ENCODE data around the gene RFX4.

The RFX4 gene

DNA sequence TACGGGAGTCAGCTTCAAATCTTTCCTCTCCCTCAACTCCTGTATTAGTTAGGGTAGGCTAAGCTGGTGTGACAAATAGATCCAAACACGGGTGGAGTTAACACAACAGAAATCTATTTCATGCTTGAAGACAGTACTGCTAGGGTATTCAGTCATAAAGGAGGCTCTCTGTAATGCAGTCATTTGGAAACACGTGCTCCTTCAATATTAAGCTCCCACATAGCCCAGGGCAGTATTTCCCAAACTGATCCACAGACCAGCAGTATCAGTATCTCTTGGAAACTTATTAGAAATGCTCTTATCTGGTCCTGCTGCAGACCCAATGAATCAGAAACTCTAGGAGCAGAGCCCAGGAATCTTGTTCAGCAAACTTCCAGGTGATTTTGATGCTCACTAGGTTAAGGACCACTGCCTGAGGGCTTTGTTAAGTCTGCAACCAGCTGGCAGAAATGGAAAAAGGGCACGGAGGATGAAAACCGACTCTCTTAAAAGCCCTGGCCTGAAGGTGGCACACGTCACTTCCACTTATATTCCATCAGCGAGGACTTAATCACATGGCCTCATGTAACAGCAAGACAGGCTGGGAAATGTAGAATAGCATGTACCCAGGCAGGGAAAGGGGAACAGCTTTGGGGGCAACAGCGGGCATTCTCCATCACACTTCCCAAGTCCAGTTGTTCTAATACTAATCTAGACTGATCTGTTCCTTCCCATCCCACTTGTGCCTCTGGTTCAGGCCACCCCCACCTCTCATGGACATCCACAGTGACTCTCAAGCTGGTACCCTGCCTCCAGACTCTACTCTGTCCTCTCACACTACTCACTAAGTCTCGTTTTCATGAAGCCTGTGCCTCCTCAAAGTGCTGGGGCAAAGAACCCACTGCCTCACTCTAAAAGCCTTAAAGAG lies 153.5 kb downstream of the RFX4 start:
- no peak for DNase-seq

DNA sequence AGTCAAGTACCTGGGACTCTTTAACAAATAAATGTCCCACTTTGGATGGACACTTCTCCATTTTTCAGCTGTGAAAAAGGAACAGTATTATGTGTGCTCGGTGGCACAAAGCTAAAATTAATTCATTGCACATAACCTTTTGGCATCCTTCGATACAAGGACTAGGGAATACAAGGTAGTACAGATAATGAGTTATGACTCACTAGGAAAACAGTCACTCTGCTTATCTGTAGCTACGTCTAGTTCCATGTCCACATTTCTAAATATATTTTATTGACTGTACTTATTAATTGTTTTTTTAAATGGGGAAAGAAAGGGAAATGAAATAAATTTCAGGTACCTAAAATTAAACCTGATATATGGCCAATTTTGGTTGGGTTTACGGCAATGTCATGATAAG lies 156.5 kb downstream of the RFX4 start:
- DNase-seq, result no peak

DNA sequence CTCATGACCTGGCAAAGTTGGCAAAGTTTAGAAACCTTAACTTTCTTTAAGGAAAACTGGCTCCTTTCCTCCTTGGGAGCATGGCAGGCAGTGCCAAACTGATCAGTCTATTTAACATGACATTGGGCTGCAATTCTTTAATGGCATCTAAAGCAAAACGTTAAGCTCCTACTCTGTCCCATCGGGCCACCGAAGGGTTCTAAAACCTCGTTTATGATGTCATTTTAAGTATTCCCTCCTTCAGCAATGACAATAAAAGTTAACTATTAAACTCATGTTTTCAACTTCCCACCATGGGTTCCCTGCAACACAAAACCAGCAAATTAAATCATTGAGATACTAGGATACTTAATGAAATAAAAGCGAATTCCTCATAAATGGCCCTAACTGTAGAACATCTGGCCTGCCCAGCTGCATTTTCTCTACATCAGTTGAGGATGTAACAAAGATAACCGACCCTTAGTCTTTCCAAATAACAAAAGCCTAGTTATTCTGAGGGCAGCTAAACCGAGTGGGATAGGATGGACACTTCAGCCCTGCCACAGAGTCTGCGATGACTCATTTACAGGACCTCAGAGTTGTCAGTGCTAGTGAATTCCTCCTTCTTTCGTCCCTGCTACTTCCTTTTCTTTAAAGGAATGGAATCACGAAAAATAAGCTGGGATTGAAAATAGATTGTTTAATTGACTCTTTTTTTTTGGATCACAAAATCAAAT lies 157.2 kb downstream of the RFX4 start:
- no peak for DNase-seq

DNA sequence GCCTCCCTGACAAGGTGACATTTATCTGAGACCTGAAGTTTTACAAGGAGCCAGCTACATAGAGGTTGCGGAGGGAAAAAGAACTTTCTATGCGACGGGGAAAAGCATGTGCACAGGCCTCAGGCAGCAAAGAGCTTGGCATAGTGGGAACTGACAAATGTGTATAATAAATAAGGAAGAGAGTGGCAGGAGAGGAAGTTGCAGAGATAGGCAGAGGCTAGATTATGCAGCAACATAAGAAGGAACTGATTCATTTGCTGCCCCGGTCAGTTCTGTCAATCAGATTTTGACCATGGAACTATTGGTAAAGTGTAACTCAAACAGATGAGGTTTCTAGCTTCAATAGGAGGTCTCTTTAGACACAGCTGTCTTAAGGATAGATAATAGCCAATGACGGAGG lies 158.0 kb downstream of the RFX4 start:
- DNase-seq, result no peak

DNA sequence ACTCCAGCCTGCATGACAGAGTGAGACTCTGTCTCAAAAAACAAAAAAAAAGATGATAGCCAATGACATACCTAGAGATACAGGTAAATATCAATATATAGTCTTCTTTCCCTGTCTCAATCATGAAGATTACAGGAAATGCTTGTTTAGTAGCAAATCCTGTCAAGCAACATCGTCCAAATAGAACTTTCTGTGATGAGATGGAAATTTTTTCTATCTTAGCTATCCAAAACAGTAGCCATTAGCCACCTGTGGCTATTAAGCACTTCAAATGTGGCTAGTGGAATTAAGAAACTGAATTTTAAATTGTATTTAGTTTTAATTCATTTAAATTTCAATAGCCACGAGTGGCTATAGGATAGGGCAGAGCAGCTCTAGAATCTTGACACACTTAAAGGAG lies 158.4 kb downstream of the RFX4 start:
- no peak for DNase-seq

DNA sequence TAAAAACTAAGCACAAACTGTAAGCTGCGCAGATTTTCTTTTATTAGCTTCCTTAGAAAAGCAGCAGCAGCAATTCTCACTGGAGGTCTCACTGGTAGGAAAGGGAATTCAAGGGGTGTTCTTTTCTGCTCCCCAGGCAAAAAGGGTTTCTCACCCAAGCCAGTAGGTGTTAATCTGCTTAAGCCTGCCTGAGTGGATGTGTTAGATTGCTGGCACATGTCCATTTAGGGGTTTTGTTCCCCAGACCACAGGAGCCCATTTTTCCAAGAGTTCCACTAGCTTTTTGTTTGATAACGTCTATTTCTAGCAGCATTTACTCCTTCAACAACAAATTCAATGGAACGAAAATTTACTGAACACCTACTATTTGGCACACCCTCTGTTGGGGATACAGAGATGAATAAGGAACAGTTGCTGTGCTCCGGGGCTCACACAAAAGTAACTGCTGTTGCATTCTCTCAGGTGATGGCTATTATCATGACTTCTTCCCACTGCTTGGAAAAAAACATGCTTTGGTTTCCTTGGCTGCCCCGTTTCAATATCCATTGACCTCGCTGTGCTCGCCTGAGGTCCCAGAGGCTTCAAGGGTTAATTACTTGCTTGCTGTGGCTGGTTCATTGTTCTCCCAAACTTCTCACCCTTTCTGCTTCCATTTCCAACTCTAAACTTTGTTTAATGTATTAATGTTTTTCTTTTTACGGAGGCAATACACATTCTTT lies 160.6 kb downstream of the RFX4 start:
- DNase-seq, result no peak

DNA sequence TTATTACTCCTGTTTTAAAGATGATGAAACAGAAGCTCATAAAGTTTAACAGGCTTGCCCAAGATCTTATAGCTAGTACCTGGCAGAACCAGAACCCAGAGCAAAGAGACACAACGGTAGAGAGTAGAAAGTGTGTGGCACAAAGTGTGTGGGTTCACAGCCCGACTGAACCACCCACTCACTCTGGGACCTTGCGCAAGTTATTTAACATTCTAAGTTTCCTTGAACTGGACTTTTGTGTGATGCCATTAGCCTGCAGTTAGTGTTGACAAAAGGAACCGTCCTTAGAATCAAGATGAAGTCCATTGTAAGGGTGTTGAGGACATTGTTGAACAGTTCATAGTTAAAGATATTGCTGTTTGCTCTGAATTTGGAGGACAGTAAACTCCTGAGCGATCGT lies 161.8 kb downstream of the RFX4 start:
- DNase-seq, result no peak

DNA sequence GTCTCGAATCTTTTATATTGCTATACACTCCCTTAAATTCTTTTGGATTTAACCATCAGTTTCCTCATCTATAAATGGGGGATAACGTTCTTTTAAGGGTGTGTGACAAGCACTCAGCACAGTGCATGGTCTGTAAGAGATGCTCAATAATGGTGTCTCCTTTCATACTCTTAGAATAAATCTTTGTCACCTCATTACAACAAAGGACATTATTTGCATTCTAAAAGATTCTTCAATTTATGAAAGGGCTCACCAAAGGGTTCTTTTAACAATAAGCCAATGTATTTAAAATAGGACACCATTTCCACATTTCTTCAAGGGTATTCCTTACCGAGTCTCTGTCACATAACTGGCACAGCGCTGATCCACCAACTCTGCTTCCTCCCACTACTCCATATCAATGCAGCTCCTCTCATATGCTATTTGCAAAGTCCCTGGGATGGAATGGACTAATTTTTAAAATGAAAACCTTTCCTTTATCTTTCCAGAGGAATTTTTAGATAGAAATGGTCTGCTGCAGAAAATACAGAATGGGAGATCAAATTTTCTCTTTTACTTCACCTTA lies 162.5 kb downstream of the RFX4 start:
- DNase-seq, result no peak

DNA sequence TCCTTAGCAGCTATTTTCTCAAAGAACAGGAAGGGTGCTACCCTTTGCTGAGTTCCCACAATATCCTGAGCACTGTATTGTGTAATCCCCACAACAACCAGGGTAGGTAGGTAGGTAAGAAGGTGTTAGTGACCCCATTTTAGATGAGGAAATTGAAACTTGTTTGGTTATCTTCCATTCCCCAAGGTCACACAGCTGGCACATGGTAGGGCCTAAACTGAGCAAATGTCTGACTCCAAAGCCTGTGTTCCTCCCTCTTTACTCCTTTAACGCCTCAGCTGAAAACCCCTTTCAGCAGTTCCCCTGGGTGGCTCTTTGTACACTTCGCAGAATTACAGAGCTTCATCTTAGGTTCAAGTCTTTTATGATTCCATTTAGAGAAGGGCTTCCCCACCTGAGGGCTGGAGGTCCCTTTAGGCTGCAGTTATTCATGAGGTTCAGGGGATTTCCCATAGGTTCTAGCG lies 165.2 kb downstream of the RFX4 start:
- DNase-seq, result no peak

DNA sequence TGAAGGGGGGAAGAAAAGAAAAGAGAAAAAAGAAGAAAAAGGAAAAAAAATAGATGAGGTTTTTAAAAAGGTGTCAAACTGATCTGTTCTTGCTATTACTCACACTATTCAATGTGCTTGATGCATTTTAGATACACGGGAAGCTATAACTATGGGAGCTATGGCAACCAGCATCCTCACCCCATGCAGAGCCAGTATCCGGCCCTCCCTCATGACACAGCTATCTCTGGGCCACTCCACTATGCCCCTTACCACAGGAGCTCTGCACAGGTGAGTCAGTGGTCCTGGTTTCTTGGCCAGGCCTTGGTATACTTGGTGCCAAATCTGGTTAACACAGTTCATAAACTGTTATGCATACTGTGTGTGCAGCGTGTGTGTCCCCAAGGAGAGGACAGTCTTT lies 167.7 kb downstream of the RFX4 start:
- no peak for DNase-seq

DNA sequence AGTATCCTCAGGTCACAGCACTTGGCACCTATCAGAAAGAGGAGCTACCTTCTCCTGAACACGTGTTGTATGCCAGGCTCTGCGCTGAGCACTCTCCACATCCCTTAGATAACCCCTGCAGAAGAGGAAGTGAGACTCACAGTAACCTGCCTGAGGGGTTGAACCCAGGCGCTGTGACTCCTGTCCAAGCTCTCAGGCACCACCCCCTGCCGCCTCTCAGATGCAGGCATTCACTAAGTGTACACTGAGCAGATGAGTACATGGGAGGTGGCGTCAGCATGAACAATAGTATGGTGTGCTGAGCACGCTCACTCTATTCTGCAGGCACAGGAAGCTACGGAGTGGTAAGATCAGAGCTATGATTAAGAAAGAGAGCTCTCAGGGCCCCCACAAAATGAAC lies 170.7 kb downstream of the RFX4 start:
- DNase-seq, result no peak

DNA sequence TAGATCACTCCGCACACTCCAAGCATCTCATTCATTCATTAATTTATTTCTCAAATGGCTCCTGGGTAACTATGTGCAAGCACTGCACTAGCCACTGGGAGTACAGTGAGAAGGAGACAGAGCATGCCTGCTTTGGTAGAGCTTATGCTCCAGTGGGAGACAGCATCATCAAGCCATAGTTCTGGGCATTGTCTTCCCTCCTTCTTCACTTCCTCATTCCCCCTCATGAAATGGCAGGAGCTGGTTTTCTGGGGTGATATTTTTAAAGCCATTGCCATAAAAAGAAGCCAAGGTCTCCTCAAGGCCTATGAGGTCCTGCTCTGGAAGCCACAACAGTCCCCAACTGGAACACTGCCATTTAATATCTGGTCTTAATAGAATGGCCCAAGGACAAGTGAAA lies 171.5 kb downstream of the RFX4 start:
- DNase-seq, result no peak

DNA sequence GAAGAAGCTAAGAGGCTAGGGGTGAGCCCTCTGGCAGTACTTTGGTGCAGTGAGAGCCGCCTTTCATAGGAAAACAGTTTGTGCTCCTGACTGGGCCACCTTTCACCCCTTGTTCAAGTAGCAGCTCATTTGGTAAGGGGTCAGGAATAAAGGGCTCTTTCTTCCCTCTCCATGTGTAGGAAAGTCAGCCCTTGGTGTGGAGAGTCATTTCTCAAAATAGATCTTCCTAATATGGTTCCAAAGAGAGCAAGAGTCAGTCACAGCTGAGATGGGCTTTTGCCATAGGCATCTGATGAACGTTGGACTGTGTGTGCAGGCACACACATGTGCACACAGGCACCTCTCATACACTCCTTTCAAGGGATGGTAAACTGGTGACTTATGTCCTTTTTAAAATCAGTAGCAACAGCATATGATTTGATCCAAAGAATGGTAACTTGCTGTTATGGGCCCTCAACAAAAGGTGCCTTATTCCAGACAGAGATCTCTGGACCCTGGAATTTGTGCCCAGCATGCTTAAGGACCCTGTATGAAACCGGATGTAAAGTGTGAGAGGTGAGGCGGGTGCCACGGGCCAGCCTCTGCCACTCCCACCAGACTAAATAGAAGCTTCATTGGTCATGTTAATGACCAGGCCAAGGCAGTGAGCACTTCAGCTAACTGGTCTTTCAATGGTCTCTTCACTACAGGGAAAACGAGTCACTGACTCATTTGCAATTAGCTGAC lies 175.0 kb downstream of the RFX4 start:
- DNase-seq, result no peak

DNA sequence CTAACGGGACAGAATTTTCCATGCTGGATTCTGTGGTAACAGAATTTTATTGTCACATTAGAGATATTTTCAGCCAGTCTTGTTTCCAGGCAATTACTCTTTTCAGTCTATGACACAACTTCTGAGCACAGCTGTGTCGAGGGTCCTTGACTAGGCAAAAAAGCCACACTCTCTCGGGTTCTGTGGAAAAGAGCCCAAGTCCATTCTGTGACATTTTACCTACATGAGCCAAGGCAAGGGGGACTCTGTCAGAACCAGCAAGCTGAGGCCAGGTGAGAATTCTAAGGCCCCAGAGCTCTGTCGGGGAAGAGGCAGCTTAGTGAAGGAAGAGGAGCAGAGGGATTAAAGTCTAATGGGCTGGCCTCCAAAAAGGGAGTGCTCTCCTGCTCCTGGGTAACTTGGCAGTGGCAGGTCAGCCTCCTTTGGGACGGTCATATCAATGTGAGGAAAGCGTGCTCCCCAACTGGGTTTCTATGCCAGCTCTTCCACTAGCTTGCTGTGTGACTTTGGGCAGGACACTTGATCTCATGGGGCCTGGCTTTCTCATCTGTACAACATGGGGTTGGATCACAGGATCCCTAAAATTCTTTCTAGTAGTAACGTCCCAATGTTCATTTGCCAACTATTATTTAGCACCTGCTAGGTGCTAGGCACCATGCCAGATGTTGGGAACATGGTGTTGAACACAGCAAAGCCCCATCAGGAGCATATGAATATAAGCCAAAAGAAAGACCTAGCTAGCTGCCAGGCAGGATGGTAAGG lies 175.7 kb downstream of the RFX4 start:
- DNase-seq, result no peak

DNA sequence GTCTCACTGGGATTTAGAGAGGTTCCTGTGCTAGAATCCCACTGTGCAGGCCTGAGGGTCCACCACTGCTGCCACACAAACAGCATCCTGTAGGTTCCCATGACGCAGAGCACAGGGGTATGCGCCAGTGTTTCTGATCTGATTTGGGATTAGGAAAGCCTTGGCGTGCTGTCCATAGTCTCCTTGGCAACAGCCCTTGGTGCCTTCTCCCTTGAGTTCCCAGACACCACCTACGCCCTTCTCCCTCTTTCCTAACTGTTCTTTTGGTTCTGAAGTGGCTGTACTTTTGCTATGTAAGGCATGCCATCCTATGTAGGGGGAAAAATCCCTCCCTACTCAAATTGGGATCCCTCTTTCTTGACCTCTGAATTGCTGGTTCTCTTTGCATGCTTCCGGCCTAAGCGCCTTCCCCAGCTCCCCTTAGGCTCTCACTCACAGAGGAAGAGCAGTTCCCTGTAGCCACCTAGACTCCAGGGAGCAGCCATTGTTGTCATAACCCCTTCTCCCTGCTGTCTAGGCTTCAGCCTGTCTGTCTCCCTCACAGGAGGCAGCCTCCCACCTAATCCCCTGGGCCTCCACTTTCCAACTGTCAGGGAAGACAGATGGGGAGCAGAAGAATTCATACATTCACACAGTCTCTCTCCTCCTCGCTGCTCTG lies 176.9 kb downstream of the RFX4 start:
- no peak for DNase-seq

DNA sequence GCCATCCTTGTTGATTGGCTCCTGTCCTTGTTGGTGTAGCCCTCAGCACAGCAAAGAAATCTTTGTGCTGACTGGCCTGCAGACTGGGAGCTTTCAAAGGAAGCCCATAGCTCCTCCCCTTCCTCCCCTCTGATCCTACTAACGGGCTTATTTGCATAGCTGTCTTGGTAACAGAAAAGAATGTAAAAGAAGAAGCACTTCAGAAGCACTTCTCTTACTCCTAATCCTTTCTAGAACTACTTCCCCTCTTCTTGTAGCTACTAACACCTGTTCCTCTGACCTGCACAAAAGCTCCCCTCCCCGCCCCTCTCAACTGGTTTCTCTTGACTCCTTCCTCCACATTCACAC lies 177.4 kb downstream of the RFX4 start:
- no peak for DNase-seq

DNA sequence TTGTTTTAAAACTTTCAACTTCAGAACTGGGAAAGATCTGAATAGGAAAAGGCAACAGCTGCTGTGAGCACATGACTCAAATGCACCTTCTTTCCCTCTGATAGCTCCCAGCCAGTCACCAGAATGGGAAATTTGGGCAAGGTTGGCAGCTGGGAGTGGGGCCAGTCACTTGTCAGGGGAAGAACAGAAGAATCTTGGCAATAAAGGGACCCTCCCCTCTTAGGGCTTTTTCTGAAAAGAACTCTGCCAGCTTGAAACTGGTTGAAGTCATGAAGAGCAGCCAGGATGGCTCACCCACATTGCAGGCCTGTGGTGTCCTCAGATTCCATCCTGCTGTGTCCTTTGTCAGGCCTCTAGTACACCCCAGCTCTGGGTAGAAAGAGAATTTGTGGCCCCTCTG lies 181.4 kb downstream of the RFX4 start:
- DNase-seq, result no peak

DNA sequence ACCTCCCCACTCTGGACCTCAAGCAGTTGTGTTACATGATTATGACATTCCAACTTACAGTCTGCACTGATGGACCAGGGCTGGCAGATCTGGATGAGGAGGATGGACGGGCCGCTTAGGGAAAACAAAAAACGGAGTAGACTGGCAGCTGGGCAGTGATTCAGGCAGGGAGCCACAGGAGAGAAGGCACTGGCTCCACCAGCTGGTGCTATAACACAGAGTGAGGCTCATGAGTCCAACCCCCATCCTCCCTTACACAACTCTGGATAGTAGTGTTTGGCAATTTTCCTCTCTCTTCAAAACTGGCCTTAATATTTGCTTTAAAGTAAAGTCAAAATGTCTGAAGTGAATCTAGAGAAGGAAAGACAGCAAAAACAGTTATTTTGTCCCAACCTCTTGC lies 181.9 kb downstream of the RFX4 start:
- no peak for DNase-seq

DNA sequence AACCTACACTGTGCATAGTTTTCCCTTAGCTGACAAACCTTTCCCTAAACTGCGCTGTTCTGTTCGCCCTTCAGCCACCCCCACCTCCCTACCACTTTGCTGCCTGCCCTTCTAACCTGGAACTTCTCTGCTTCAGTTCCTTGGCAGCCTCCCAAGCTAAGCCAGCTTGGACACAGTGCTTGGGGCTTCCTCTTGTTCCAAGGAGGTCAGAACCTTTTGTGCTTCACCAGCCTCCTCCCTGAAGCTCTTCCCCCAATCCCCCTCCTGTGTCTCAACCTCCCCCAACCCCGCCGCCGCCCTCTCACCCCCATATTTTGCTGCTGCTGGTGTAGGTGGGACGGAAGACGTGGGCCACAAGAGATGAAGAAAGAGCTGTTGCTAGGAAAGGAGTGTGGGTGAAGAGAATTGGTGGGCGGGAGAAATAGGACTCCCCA lies 183.6 kb downstream of the RFX4 start:
- no peak for DNase-seq

DNA sequence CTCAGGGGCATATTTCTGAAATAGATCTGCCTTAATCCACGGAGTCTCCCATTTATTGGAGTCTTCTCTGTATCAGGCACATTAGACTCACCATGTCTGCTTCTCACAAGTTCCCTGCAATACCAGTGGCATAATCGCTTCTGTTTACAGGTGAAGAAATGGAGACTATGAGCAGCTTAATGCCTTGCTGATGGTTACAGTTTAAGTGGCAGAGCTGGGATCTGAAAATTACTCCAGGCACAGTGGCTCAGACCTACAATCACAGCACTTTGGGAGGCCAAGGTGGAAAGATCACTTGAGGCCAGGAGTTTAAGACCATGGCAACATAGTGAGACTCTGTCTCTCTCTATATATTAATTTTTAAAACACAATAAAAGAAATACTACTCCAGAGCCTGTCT lies 184.4 kb downstream of the RFX4 start:
- no peak for DNase-seq
